GM18511 (cell line): Measurements from ENCODE around the gene MRPL21.

Experiments used
- ATAC-seq: cut with Tn5 transposase; IDR thresholded peaks from one replicate; pipeline ENCODE4 v1.9.1; 2021; ENCODE audit warnings: mild to moderate bottlenecking, moderate library complexity; ENCODE audit not compliant: unreplicated experiment

MRPL21 gene

GRCh38 chr11:68903288-68904247 is at the start of gene MRPL21, which contains the start of gene IGHMBP2:
Gene MRPL21 (minus strand): TSS chr11:68903832. CDS start chr11:68903810, 22 bp downstream.
Gene IGHMBP2 (plus strand): TSS chr11:68903891. CDS start chr11:68903953, 62 bp downstream.
- ATAC-seq: peak; percentile 92

DNA sequence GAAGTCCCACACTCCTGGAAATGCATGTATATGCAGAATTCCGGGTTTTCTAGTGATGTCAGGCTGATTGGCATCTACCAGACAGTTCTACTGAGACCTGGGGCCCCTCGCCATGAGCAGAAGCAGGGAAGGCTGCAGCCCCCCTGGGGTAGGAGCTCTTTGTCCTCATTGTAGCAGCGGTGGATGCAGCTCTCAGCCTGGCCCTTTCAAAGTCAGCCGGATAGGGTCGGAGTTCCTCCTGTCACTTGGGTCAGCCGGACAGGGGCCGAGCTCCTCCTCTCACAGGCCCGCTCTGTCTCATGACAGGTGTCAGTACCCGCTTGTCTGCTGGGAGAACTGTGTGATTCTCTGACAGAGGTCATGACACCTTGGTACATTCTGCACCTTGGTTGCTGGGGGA is 47.1 kb upstream of the MRPL21 start:
- no peak for ATAC-seq

- no peak for ATAC-seq
These were observed 46.6 kb upstream of the MRPL21 start for GRCh38 chr11:68950270-68950669.

DNA sequence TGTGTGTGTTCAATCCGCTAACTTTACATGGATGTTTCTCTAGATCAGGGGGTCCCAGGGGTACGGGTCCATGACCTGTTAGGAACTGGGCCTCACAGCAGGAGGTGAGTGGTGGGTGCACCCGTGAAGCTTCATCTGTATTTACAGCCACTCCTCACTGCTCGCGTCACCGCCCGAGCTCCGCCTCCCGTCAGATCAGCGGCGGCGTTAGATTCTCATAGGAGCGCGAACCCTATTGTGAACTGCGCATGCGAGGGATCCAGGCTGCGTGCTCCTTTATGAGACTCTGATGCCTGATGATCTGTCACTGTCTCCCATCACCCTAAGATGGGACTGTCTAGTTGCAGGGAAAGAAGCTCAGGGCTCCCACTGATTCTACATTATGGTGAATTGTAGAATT is 45.3 kb upstream of the MRPL21 start:
- ATAC-seq: no peak

- ATAC-seq: no peak
These were observed 44.9 kb upstream of the MRPL21 start for GRCh38 chr11:68948496-68948895.

- no peak for ATAC-seq
These were observed 43.5 kb upstream of the MRPL21 start for GRCh38 chr11:68947151-68947550.

DNA sequence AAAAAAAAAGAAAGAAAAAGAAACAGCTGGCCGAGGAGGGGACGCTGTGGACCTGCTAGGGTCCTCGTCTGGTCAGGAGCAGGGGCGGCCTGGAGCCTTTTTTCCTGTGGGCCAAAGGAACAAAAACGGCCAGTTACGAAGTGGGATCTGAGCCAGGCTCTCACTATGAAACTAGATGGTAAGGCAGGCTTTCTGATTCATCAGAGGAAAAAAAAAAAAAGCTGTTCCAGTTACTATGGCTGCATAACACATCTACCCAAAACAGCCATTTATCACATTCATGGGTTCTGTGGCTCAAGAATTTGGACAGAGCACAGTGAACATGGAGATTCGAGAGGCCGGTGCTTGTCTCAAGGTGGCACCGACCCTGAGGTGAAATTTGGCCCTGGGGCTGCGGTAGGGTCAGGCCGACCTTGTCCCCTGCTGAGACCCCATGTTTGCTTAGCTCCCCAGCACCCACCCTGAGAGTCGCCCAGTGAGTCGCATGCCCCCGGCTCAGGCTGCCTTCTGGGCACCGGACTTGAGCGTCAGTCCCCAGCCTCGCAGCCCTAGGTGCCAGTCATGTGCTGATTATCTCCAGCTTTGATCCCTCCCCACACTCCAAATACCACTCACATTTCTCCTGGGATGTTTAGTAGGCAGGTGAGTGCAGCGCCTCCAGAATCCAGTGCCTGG is 42.9 kb upstream of the MRPL21 start:
- ATAC-seq: no peak

DNA sequence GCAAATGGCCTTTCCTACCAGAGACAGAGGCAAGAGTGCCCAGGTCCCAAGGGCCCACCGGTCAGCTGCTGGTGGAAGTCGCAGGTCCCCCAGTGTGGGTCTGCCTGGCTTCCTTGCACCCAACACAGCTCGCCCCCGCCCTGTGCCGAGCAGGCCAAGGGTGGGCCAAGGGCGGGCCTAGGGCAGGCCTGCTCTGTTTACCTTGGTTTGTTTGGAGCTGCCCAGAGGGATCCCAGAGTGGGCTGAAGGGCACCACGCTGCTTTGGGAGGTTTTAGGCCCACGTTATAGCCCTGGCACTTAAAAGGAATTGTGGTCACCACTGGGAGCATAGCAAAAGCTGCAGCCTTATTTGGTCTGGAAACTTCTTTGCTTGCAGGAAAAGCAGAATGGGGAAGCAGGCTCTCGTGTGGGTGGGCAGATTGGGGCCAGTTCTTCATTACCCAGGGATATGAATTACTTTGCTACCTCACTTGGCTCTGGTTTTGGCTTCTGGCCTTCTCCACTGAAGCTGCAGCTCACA is 39.2 kb upstream of the MRPL21 start:
- ATAC-seq: no peak

GRCh38 chr11:68942095-68942620 is 38.5 kb upstream of the MRPL21 start:
- no peak for ATAC-seq

DNA sequence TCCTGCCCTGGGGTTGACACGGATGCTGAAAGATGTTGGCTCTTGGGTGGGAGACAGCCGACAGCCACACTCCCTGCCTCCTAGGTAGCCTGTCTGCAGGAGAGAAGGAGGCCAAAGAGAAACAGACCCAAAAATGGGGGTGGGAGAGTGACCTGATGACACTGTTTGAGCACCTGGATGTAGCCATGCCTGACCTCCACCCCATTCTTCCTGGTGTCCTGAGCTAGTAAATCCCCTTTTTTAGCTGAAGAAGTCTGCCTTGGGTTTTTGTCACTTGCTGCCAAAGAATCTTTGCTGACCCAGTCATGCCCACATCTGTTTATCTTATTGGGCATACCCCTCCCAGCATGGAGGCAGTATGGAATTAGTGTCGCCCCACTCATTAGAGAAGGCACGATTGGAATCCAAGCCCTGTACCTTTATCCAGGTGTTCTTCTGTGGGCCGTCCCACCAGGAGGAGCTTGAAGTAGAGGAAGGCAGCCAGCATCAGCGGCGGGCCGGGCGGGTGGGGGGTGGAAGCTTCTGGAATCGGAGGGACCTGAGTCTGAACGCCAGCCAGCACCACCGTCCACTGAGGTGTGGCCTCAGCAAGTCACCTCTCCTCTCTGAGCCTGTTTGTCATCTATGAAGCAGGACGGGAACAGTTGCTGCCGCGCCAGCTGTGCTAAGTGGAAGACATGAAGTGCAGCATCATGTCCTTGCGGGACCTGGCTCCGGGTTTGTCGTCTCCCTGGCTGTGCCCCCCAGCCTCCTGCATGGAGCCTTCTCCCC is 37.9 kb upstream of the MRPL21 start:
- ATAC-seq: no peak

DNA sequence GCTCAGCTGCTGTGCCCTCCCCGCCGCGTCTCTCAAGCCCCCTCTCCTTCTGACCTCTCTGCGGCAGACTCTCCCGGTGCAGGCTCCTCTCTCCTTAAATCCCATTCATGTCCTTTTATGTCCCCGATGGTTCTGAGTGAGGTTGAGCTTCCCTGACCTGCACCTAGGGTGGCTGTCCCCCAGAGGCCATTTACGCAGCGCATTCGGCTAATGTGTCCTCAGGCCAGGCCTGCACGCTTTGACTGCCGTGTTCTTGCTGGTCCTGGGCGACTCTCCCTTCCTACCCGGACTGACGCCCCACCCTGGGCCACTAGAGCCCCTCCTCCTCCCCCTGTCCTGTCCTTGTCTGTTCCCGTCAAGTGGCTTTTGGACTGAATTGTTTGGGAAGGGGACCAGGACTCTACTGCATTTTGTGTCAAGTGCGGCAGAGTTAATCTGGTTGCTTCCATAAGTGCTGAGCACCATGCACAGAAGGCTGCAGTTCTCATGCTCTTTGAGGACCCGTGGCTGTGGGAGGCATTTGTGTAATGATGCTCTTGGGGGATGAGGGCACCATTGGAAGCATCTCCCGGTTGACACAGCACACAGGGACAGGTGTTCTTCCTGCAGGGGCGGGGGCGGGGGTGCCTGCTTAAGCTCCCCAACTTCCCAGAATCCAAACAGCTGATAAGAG is 37.2 kb upstream of the MRPL21 start:
- ATAC-seq: no peak

GRCh38 chr11:68939583-68940555 is 36.2 kb upstream of the MRPL21 start:
- no peak for ATAC-seq

- ATAC-seq: no peak
These were observed 35.4 kb upstream of the MRPL21 start for GRCh38 chr11:68938816-68939582.

DNA sequence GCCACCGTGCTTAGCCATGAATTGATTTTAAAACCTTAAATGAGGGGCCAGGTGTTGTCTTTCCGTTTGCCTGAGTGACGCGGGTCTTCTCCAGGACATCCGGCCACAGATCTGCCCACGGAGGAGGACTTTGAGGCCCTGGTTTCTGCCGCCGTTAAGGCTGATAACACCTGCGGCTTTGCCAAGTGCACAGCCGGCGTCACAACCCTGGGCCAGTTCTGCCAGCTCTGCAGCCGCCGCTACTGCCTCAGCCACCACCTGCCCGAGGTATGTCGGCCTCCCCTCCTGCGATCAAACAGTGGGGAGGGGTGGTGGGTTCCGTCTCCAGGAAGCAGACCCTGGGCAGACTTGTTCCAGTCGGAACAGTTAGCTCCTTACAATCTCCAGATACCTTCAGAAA is 34.5 kb upstream of the MRPL21 start:
- no peak for ATAC-seq

DNA sequence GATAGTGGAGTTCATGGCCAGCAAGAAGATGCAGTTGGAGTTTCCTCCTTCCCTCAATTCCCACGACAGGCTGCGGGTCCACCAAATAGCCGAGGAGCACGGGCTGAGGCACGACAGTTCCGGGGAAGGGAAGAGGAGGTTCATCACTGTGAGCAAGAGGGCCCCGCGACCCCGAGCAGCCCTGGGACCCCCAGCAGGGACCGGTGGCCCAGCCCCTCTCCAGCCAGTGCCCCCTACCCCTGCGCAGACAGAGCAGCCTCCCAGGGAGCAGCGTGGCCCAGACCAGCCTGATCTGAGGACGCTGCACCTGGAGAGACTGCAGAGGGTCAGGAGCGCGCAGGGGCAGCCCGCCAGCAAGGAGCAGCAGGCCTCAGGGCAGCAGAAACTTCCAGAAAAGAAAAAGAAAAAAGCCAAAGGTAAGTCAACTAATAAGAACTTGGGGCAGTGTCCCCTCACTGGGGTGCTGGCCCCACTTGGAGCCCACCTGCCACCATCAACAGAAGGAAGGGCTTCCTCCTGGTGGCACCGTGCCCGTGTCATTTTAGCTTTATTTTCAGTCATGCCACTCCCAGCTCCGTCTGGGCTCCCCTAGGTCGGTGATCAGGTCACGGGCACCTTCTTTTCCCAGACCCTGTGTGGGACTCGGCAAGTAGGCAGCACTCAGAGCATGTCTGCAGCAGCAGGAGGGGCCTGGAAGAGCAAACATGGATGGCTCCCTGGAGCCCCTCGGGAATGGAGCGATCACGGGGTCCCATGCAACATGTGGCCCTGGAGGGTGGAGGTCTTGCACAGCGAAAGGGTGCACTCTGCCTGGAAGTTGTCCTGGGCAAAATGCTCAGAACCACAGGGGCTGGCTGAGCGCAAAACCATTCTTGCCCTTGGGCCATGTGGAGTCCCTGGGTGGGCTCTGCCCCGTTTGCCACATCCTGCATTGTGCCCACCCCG is 33.3 kb upstream of the MRPL21 start:
- no peak for ATAC-seq

DNA sequence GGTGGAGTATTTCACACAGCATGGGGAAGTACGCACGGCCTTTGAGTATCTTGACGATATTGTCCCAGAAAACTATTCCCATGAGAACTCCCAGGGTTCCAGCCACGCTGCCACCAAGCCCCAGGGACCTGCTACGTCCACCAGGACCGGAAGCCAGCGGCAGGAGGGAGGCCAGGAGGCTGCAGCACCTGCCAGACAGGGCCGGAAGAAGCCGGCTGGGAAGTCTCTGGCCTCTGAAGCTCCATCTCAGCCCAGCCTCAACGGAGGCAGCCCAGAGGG is 32.7 kb upstream of the MRPL21 start:
- no peak for ATAC-seq
